GM12892 (cell line): Measurements from ENCODE around the gene APOBEC3A.
"Not testable (repeated sequence)": the region's sequence is repeated elsewhere in the genome, so short reads cannot be mapped to it uniquely, and the experiment has no call there.

ENCODE experiments used
- POLR2A ChIP-seq: IDR thresholded peaks from 2 replicates; pipeline ENCODE4 v1.6.1; 2011; ENCODE audit warnings: low read depth, low read length, control low read depth
- POLR2AphosphoS5 ChIP-seq: IDR thresholded peaks from 2 replicates; pipeline ENCODE4 v1.6.1; 2011; ENCODE audit warnings: low read depth, low read length, control low read depth

DNA sequence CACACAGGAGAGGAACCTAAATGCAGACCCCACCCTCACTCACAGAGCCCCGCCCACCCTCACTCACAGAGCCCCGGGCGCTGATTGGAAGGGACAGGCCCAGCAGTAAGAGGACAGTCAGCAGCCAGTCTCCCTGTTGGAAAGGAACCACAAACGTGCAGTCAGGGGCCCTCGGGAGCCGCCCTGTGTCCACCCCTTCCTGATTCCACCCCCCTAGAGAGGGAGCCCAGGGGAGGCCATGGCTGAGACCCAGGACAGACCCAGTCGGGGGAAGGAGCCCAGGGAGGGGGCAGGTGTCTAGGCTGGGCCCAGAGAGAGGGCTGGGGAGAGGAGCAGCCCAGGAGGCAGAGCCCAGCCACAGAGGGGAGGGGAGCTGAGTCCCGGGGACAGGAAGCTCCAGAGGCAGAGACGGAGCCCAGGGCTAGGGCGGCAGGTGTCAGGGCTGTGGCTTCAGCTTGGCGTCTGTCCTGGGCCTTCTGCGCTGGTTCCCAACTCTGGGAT lies 35.5 kb downstream of the APOBEC3A start:
- not testable (repeated sequence) for TF ChIP-seq POLR2A, POLR2AphosphoS5
